Retina (tissue), 1 donor: ENCODE data around the gene PARD6A.

ENCODE experiments used
- DNase-seq: peaks from one replicate; pipeline ENCODE4 v3.0.0-alpha.2; 2016

PARD6A gene

DNA sequence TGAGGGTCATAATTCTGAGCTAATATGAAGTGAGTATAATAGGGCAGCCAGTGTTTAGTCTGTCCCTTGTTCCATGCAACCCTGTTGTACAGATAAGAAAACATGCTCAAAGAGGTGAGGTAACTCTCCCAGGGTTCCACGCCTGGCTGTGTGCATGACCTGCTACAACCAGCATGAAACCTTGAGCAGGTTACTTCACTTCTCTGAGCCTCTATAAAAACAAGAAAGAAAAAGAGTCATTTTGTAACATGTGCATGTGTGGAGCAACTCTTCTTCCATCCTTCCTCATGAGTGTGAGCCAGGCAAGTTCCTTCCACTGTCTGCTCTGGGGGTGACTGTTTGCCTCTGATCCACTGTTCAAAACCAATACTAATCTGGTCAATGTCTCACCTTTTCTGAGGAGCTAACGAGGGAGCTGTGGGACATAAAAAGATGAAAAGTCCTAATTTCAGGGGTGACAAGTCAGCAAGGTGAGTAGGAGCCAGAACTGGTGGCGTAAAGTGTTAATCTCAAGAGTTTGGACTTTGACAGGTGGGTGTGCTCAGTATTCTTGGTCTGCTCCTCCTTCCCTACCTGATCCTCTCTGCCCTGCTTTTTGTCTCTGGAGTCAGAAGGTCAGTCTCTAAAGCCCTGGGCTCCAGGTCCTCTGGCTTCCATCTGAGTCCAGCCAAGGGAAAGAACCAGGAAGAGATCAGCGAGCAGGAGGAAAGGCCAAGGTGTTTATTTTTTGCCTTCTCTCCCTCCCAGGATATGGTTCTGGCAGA lies 36.8 kb downstream of the PARD6A start:
- no peak for DNase-seq

- DNase-seq: no peak
Observed at GRCh38 chr16:67699265-67699664, 38.5 kb downstream of the PARD6A start.

DNA sequence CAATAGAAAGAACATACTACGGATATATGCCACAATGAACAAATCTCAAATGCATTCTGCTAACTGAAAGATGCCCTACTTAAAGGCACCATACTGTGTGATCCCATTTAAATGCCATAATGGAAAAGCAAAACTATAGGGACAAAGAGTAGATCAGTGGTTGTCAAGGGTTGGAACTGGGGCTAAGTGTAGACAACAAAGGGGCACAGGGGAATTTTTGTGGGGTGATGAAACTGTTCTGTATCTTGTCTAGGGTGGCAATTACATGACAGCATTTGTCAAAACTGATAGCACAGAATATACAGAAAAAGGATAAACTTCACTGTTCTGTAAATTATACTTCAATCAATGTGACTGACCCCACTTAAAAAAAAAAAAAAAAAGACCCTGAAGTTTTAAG lies 40.7 kb downstream of the PARD6A start:
- DNase-seq: peak; percentile 13

DNA sequence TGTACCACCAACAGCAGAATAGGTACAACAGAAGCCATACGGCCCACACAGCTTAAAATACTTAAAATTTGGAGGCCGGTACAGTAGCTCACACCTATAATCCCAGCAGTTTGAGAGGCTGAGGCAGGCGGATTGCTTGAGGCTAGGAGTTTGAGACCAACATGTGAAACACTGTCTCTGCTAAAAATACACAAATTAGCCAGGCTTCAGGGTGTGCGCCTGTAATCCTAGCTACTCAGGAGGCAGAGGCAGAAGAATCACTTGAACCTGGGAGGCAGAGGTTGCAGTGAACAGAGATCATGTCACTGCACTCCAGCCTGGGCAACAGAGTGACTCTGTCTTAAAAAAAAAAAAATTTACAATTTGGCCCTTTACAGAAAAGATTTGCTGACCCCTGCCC lies 41.4 kb downstream of the PARD6A start:
- DNase-seq: no peak

DNA sequence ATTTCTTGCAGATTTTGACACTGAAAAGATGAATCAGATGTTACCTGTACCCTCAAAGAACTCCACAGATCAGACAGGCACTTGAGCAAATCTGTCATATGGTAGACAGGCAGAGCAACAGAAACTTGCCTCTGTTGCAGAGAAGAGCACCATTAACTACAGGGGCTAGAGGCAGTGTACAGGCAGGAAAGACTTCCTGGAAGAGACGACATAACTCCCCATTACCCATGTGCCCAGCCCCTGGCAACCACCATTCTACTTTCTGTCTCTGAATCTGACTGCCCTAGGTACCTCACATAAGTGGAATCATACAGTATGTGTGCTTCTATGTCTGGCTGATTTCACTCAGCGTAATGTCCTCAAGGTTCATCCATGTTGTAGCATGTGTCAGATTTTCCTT lies 42.9 kb downstream of the PARD6A start:
- no peak for DNase-seq

DNA sequence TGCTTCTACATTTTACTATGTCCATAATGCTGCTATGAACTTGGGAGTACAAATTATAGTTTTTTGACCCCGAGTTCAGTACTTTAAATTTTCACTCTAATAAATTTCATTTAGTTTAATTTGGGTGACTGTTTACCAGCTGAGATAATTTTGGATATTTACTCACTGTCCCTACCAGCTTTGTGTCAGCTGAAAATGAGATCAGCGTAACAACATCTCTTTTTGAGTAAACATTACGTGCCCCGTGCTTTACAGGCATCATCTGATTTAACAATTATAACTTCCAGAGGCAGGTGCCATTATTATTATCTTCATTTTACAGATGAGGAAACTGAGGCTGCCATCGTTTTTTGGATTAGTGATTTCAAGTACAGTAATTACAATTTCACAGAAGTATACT lies 43.4 kb downstream of the PARD6A start:
- no peak for DNase-seq

GRCh38 chr16:67707210-67707609 lies 46.5 kb downstream of the PARD6A start:
- DNase-seq: no peak

- DNase-seq: no peak
Observed at GRCh38 chr16:67707790-67708189, 47.0 kb downstream of the PARD6A start.

GRCh38 chr16:67708368-67708771 lies 47.6 kb downstream of the PARD6A start:
- no peak for DNase-seq

DNA sequence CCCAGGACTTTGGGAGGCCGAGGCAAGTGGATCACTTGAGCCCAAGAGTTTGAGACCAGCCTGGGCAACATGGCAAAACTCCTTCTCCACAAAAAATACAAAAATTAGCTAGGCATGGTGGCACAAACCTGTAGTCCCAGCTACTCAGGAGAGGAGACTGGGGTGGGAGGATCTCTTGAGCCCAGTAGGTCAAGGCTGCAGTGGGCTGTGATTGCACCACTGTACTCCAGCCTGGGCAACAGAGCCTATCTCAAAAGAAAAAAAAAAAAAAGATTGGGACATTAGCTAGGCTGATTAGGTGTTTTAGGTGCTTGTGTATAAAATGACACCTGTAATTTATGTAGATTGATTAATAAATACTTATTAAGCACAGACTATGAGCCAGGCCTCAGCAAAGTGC lies 48.3 kb downstream of the PARD6A start:
- DNase-seq: no peak

- no peak for DNase-seq
Observed at GRCh38 chr16:67710607-67711006, 49.8 kb downstream of the PARD6A start.
